GM19324 (cell line): Measurements from ENCODE around the gene ASCL2.
"Not testable (repeated sequence)": the region's sequence is repeated elsewhere in the genome, so short reads cannot be mapped to it uniquely, and the experiment has no call there.

Experiments used
- ATAC-seq: cut with Tn5 transposase; IDR thresholded peaks from one replicate; pipeline ENCODE4 v1.9.1; 2021; ENCODE audit warnings: mild to moderate bottlenecking, moderate library complexity; ENCODE audit not compliant: unreplicated experiment, low FRiP score

Gene ASCL2

DNA sequence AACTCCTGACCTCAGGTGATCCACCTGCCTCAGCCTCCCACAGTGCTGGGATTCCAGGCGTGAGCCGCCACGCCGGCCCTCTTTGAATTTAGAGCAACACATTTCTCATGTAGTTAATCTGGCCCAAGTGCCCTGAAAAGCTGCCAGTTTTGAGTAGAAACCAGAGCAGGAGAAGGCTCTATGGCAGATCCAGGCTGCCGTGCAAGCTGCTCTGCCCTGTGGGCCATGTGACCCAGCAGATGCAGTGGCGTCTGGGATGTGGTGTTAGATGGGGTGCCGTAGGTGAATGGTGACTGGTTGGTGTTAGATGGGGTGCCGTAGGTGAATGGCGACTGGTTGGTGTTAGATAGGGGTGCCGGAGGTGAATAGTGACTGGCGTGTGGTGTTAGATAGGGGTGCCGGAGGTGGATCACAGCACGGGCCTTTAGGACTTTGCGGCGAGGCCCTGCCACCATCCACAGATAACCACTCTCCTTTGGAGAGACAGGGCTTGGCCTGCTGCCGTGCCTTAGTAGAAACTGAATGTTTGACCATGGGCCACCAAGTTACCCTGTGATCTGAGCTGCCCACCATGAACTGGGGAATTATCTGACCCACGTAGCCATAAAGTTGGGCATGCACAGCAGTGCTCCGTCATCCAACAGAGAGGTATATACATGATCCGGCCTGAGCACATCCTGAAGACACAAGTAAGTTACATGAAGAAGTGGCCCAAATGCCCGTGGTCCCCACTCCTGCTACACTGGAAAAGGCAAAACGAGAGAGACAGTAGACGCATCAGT, 32.7 kb downstream of the ASCL2 start:
- ATAC-seq: no peak

GRCh38 chr11:2236381-2237134, 33.8 kb downstream of the ASCL2 start:
- ATAC-seq: not testable (repeated sequence)

DNA sequence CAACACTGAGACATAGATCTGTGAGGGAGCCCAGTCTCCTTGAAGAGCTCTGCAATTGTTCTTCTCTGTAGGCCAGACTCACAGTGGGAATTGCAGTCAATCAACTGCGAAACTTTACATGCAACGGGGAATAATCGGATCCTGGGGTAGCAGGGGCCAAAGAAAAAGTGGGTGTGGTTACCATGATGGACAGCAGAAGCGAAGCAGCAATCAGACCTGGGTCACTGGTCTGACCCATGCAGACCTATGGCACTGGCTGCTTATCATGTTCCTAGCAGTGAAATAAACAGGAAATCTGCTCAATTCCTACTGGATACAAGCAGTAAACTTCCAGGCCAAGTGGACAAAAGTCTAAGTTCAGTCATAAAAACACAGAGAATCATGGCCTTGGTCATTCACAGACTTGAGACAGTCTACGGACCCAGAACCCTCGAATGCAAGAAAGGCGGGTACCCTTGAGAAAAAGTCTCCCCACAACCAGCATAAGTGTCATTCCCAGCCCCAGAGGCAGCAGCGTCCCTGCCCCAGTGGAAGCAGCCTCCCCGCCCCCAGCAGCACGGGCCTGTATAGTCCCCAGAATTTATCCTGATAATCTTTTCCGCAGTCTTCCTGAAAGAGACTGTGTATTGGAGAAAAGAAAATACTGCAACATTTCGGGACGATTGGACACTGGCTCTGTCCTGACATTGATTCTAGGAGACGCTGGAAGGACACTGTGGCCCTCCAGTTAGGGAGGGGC, 34.6 kb downstream of the ASCL2 start:
- ATAC-seq: no peak

GRCh38 chr11:2234963-2235362, 35.4 kb downstream of the ASCL2 start:
- ATAC-seq: no peak

- no peak for ATAC-seq
These were observed 36.5 kb downstream of the ASCL2 start for GRCh38 chr11:2233693-2234455.

DNA sequence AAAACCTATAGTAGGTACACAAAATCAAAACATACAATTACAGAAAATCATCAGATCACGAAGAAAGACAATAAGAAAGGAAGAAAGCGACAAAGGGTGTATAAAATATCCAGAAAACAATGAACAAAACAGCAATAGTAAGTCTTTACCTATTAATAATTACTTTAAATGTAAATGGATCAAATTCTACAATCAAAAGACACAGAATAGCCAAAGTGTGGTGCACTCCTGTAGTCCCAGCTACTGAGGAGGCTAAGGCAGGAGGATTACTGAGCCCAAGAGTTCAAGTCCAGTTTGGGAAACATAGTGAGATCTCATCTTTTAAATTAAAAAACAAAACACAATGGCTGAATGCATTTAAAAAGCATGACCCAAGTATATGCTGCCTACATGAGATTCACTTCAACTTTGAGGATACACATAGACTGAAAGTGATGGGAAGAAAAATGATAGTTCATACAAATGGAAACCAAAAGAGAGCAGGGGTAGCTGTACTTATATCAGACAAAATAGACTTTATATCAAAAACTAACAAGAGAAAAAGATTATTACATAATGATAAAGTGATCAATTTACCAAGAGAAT, 40.6 kb downstream of the ASCL2 start:
- ATAC-seq: no peak

- no peak for ATAC-seq
These were observed 46.1 kb downstream of the ASCL2 start for GRCh38 chr11:2224254-2224653.

DNA sequence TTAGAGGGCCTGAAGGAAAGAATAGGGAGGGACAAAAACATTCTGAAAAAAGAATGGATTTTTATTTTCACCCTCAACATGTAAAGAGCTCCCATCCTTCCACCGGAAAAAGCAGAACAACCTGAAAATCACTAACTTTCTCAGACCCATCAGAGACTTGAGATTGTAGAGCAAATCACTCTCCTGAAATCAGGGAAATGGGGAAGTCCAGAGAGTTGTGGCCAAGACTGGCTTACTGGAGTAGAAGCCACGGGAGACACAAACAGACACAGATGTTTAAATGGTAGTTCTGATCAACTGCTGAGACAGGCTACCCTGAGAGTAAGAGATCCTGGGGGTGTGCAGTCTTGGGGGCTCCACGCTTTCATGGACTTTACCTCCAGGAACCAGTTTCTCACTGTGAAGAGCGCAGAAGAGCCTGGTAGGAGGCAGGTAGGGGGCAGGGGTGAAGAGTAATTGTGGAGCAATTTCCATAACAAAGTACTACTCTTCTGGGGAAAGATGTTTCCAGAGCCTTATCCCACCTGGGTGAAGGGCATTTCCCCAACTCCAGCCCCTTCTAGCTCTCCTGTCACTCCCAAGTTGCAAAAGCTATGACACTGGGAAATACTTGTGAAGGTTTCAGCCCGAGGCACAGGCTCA, 47.1 kb downstream of the ASCL2 start:
- ATAC-seq: no peak

DNA sequence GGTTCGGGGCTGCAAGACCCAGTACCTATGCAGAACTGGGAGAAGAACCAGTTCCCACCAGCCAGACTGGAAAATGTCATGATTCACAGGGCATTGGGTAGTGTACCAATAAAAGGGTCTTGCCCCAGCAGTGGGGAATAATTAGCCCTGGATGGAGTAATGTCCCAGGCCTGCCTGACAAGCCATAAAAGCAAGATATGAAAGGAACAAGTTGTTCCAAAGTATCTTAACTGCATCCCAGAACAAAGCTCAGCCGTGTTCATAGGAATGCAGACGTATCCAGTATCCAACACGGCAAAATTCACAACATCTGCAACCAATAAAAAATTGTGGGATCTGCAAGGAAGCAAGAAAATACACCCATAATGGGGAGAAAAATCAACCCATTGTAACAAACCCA, 47.9 kb downstream of the ASCL2 start:
- no peak for ATAC-seq

- no peak for ATAC-seq
These were observed 48.8 kb downstream of the ASCL2 start for GRCh38 chr11:2221591-2221990.

- ATAC-seq: no peak
These were observed 49.4 kb downstream of the ASCL2 start for GRCh38 chr11:2221024-2221423.

DNA sequence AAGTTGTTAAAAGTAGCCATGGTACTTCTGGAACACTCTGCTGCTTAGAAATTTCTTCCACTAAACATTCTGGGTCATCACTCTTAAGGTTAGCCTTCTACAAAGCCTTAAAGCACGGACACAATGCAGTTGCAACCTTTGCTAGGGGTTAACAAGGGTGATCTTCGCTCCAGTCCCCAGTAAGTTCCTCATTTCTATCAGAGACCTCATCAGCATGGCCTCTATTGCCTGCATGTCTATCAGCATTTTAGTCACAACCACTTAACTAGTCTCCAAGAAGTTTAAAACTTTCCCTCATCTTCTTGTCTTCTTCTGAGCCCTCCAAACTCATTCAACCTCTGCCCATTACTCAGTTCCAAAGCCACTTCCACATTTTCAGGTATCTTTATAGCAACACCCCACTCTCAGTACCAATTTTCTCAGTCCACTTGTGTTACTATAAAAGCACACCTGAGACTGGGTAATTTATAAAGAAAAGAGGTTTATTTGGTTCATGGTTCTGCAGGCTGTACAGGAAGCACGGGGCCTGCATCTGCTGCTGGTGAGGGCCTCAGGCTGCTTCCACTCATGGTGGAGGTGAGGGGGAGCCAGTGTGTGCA, 50.1 kb downstream of the ASCL2 start:
- no peak for ATAC-seq

DNA sequence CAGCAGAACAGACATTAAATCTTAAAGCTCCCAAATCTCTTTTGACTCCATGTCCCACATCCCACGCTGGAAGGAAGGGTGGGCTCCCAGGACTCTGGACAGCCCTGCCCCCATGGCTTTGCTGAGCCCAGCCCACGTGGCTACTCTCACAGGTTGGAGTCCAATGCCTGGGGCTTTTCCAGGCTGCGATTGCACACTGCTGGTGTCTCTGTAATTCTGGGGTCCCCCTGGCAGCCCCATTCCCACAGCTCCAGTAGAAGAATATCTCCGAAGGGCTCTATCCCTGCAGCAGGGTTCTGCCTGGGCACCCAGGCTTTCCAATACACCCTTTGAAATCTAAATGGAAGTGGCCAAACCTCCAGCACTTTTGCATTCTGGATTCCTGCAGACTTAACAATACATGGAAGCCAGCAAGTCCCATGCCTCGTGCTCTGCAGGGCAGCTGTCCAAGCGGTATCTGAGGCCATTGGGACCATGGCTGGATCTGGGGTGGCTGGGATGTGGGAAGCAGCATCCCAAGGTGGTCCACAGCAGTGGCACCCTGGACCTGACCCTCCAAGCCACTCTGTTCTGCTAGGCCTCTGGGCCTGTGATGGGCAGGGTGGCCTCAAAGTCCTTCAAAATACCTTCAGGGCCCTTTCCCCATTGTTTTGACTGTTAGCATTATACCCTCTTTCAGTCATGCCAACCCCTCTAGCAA, 50.9 kb downstream of the ASCL2 start:
- no peak for ATAC-seq
